GM19324 (cell line): Measurements from ENCODE around the gene MYMX.

Source experiments
- ATAC-seq: cut with Tn5 transposase; IDR thresholded peaks from one replicate; pipeline ENCODE4 v1.9.1; 2021; ENCODE audit warnings: mild to moderate bottlenecking, moderate library complexity; ENCODE audit not compliant: unreplicated experiment, low FRiP score

MYMX gene

GRCh38 chr6:44262467-44263353, 46.0 kb downstream of the MYMX start:
- no peak for ATAC-seq

GRCh38 chr6:44263354-44264100, 46.8 kb downstream of the MYMX start:
- ATAC-seq: no peak

GRCh38 chr6:44264154-44265006, 47.7 kb downstream of the MYMX start:
- ATAC-seq: peak; percentile 43

GRCh38 chr6:44265007-44265721, 48.4 kb downstream of the MYMX start, which contains the start of gene NFKBIE:
Gene NFKBIE, minus strand, starts transcription at chr6:44265551. Its CDS starts 205 bp downstream, at chr6:44265346.
- ATAC-seq: peak; percentile 53

- ATAC-seq: no peak
Observed at GRCh38 chr6:44265722-44266233, 49.1 kb downstream of the MYMX start.

- no peak for ATAC-seq
Observed at GRCh38 chr6:44266347-44266746, 49.6 kb downstream of the MYMX start.

GRCh38 chr6:44267252-44267651, 50.5 kb downstream of the MYMX start:
- ATAC-seq: no peak
